HPDE6-E6E7 (cell line): Measurements from ENCODE around the gene TMEM207.
"Not testable (repeated sequence)": the region's sequence is repeated elsewhere in the genome, so short reads cannot be mapped to it uniquely, and the experiment has no call there.

Experiments used
- DNase-seq: peaks from one replicate; pipeline ENCODE4 v3.0.0; 2011; ENCODE audit warnings: missing footprints; ENCODE audit errors: extremely low spot score

TMEM207 gene

DNA sequence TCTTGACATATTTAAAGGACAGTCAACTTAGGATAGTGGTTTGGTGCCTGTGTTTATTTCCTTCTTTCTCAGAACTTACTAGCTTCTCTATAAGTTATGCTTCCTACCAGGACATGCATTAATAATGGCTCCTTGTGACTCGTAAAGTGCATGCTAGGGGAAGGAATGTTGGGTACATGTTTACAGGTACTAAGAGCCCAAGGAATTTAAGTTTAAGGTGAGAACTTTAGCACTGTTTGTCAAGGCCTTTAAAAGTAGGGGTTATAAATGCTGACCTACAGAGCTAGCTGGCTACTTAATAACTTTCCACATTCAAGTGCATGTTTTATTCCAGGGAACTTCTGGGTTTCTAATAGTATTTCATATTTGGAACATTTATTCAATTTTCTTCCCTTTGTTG is at the start of gene TMEM207:
TSS of gene TMEM207 (minus strand) at position 101 of the 400 bp plus-strand sequence. CDS start at position 9, 92 bp downstream.
- no peak for DNase-seq

DNA sequence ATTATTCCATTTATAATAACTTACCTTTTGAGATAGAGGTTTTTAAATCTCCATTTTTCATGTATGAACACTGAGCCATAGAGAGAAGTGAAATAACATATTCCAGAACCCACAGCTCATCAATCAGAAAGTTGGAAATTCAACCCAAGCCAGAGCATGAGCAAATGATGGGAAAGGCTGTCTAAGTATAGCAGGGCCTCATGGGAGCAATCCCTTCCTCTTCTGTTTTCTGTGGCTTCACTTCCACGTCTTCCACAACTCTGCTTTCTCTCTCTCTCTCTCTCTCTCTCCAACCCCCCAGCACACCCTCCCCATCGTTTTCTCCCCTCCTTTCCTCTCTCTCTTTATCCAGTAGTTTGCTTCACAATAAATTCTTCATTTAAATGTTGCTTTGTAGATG is 49.4 kb upstream of the TMEM207 start:
- DNase-seq, result no peak

DNA sequence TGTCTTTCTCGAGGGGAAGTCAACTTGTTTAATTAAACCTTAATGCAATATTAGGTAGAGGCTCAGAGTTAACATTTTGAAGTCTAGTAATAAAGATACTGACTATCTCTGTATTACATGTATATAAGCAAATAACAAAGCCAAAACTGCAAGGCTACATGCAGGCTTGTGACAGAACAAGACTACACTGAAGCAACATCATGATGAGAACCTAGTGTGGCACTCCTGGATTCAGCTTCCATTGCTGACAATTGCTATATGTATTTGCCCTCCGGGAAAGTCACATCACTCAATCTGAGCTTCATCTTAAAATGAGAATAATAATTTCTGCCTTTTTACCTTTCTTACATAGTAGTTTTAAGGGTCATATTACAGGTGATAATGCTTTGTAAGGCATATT is 48.6 kb upstream of the TMEM207 start:
- no peak for DNase-seq

DNA sequence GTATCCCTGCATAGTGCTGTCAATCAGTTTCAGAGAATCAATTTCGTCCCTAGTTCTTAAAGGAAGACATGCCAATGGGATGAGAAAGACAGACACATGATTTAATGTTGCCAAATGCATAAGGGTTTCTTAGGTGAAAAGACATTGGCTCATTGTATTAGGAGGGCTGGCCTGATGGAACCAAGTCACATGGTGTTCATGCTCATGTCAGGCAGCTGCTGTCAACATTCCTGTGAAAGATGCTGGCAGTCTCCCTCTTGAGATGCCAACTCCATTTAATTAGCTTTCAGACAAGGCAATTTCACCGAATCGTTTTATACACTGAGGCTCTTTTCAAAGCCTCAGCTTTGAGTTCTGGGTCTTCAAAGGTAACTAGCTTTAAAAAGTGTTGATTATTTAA is 48.1 kb upstream of the TMEM207 start:
- no peak for DNase-seq

DNA sequence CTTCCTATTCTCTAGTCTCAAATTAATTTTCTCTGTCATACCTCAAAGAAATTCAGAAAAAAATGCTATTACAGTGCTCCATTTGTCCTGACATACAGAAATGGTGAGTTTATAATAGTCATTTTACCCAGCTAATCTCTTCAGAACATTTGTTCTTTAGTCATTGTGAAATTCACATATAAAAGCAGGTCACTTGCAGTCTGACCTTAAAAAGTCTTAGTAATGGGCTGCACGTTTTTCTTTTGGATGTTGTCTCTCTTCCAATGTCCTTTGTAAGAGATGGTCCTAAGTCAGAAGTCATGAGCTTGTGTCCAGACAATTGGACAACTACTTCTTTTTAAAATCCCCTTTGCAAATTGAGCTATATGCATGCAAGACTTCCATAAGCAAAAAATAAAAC is 47.2 kb upstream of the TMEM207 start:
- DNase-seq, result no peak

DNA sequence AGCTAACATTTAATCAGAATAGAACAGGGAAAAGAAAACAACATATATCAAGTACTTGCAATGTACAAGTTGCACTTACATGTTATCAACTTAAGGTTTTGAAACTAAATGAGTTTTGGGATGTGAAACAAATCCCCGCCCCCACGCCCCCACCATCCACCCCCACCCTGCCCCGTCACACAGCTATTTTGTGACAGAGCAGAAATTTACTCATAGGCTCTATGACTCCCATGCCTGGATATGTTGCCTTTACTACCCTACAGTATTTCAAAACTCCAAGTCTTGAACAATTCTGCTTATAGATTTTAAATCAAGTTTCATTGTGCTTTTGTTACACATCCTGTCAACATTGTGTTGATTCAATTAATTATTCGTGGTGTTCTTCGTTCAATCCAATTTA is 46.1 kb upstream of the TMEM207 start:
- no peak for DNase-seq

DNA sequence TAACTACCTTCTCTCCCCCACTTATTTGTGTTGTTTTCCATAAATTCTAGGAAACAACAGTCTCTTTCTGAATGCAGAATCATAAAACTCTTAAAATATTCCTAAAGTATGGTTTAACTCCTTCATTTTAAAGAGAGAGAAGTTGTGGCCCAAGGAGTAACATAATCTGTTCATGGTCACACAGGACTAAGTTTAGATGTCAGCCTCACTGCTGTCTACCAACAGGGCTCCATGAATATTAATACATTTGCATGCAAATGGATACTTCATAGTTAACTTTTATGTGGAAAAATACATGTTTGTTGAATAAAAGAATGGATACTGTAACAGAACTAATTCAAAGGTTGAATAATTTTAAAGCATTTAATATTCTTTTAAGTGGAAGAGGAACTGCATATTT is 45.7 kb upstream of the TMEM207 start:
- DNase-seq, result no peak

DNA sequence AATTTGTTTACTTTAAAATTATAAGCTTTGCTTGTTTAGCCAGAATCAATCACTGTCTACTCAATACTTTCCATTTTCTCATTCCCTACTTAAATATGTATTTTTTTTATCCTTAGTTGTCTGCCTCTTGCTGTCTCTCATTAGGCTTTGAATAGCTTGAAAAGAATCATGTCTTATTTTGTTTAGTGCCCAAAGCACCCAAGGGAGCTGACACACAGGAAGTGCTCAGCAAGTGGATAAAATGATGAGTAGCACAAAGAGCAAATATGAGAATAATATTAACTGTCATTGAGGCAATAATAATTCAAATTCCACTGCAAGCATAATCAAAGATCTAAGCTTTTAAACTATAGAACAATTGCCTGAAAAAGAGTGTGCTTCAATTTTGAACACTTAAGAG is 45.2 kb upstream of the TMEM207 start:
- DNase-seq, result no peak

DNA sequence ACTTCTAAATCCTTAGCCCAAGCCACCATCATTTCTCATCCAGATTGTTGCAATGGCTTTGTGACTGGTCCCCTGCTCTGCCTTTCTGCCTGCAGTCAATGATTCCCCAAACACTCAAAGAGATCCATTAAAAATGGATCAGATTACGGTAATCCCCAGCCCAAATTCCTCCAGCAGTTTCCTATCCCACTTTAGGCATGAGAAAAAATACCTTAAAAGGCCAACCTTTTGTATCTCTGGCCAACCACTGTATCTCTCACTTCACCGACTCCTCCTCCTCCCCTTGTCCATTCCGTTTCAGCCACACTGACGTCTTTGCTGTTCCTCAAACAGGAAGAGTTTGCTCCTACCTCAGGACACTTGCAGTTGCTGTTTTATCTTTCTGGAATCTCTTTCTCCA is 43.3 kb upstream of the TMEM207 start:
- no peak for DNase-seq

DNA sequence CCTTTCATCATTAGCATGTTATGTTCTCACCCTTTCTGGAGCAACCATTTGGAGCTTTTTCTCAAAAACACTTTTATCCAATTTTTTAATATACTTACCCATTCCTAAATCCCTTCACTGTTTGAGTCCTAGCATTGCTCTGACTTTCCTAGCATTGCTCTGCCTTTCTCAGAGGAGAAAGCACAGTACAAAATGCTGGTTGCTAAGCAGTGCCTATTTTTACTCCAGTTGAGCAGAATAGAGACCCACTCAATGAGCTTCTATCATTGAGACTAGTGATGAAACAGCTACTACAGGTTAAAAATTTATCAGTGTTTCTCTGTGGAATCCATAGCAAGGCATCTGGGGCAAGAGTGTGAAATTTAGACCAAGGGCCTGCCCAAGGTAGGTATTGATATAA is 42.4 kb upstream of the TMEM207 start:
- no peak for DNase-seq

DNA sequence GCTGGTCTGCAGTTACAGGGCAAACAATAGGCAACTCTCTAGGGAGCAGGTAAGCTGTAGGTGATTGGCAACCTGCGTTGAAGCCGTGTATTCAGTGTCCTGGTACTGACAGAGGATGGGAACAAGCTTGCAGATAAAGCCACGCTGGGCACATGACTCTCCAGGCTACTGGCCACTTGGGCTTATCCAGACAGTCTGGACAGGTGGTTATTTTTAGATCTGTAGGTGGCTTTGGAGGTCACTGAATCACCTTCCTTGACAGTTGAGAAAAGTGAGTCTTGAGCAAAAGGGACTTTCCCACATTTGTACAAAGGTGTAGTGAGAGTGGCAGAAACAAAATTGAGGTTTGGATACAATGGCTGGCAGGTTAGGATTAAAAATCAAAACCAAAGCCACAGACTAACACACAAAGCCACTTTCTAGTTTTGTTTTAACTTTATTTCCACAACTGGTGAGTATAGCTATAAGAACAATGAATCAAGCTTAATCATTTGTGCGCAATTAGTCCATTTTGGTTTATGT is 41.9 kb upstream of the TMEM207 start:
- no peak for DNase-seq

DNA sequence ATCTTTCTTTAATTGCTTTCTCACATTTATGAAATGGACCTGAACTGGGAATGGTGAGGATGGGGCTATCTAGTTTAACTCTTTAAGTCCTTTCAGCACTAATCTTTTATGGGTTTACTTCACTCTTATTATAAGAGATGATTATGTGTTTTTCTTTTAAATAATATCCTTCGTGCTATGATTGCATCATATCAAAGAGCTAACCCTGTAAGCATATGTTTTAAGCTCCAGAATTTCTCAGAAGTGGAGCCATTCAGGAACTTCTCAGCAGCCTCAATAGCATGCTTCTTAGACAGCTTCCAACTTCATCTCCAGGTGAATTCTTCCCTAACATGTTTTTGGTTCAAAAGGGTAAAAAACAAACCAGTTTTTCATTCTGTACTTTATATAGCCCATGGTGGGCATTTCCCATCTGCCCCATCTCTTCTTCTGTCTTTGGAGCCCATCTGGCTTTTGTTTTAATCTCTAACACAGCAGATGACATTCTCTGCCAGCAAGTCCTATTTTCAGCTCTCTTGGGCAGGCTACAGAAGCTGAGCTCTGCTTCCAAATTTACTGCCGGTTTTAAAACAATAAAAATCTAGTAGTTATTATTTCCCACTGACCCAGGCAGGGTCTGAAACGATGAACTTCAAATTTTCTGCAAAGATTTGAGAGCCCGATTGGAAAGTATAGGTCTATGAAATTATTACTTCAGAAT is 37.4 kb upstream of the TMEM207 start:
- DNase-seq, result no peak

DNA sequence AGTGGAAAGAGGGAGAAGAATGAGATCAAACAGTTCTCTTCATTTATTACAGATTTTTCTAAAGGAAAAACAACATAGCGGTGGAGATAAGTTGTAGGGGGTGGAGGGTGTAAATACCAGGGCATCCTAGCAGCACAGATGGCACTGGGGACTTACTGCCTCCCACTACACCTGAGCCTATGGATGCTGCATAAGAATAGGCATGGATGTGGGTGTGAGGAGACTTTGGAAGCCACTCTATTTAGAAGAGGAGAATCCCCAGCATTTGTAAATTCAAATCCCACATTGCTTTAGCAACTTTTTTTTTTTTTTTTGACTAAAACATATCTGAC is 36.8 kb upstream of the TMEM207 start:
- DNase-seq, result no peak

DNA sequence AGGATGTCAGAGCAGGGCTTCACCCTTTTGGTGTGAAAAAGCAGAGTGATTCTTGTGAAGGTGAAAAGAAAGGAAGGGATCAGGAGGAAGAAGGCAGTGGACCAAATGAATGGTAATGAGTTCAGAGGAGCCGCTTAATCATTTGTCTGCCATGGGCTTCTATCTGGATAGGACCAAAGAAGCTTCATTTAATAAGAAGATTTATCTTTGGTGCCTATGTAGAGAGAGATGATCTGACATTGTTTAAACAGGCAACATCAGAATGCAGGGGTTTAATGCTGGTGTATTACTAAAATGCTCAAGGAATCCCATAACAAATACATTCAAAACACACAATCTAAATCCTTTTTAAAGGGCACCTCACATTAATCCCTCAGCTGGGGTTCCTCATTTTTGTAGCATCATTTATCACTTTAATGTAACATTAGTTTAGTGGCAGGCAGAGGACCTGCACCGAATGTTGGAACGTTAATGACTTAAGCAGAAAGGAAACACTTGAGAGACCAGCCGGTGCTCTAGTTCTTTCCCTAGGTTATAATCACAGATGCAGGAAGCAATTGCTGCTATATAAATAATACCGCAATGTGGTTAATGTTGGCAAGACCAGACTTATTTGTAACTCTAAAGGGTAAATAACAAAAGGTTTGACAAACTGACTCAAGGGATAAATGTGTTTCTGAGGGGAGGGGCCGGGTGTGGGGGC is 36.3 kb upstream of the TMEM207 start:
- DNase-seq, result peak; percentile 22

DNA sequence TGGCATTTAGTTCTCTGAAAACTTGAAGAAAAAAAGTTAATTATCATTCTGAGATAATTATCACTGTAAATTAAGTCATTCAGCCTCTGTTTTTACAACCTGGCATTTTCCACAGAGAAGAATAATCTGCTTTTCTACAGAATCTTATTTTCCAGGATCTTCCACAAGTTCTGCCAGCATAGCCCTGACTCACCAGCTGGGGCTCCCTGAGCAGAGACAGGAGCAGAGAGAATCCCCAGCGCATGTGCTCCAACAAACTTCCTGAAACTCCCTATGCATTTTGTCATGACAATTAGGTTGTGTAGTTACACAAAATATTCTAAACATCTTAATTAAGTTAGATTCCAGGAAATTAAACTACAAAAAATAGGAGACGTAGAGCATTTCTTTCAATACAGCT is 32.1 kb upstream of the TMEM207 start:
- DNase-seq, result no peak

DNA sequence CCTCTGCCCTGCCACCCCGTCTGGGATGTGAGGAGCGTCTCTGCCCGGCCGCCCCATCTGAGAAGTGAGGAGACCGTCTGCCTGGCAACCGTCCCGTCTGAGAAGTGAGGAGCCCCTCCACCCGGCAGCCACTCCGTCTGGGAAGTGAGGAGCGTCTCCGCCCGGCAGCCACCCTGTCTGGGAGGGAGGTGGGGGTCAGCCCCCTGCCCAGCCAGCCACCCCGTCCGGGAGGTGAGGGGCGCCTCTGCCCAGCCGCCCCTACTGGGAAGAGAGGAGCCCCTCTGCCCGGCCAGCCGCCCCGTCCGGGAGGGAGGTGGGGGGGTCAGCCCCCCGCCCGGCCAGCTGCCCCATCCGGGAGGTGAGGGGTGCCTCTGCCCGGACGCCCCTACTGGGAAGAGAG is 23.6 kb upstream of the TMEM207 start:
- not testable (repeated sequence) for DNase-seq

DNA sequence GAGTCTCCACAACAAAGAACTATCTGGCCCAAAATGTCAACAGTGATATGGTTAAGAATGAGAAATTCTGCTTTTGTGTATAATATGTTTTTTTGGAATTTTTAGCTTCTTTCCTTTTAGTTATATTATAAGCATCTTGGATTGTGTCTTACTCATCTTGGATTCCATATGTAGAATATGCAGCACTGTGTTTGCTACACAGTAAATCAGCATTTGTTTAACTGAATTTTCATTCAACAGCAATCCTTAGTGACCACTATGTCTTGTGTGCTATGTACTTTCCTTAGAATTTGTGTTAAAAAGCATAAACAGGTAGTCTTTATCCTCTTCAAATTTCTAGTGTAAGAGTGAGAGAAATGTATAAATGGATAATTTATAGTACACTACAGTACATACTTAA is 18.2 kb upstream of the TMEM207 start:
- no peak for DNase-seq

DNA sequence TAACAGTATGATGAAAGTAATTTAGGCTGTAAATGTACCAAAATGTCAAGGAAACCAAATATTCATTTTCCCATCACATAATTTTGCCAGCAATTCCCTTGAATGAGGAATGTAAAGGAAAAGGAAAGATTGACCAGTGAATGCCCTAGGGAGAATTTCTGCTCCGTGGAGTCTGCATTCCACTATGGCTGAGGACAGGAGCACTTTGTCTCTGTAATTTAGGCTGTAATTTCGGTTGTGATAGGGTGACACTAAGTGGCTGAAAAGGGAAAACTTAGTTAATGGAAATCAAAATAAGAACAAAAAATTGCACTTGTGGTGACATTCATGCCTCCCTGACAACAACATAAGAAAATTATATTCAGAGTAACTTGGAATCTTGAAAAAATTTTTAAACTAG is 8.3 kb upstream of the TMEM207 start:
- DNase-seq, result no peak

DNA sequence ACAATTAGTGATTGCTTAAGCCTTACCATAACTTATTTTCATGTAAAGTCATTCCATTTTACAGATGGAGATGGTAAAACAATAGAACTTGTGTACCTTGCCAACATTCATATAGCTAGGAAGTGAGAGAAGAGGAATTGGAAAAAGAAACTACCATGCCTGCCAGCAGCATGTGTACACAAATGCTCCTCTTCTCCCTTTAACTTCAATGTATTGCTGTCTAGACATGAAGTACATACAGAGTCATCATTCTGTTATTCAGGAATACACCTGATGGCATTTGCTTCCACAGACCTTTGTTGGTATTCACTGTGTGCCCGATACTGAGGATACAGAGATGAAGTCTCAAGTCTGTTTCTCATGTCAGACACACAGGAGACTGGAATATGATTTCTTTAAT is 7.1 kb upstream of the TMEM207 start:
- no peak for DNase-seq

DNA sequence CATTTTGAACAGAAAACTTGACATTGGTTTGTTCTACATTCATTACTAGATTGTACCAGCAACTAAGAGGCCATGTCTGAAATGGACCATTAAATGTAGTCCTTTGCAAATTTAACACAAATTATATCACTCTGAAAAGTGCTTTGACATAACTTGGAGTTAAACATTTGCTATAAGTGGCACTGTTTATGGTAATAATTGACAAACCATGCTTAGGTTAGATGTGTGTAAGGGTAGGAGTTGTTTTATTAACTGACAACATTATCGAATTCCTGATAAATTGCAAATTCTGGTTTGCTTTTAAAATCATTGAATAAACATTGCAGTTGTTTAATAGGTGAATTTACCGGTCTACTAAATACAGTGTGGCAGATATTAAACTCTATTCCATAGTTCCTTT is 6.1 kb upstream of the TMEM207 start:
- DNase-seq, result no peak

DNA sequence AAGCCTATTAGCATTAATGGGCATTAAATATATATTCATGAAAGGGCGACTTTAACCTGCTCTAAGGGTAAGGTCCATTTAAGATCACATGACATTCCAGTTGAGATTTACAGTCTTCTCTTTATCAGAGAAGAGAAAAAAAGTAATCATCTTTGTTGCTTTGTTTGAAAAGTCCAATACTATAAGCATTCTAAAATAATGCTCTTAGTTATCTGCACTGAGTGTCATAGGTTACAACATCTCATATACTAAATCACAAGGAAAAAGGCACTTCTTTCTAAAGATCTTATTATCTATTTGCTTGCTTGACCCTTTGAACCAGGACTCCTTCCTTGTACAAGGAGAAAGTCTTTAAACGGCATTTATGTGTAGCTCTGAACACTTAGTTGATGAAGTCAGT is 1.4 kb downstream of the TMEM207 start:
- no peak for DNase-seq

DNA sequence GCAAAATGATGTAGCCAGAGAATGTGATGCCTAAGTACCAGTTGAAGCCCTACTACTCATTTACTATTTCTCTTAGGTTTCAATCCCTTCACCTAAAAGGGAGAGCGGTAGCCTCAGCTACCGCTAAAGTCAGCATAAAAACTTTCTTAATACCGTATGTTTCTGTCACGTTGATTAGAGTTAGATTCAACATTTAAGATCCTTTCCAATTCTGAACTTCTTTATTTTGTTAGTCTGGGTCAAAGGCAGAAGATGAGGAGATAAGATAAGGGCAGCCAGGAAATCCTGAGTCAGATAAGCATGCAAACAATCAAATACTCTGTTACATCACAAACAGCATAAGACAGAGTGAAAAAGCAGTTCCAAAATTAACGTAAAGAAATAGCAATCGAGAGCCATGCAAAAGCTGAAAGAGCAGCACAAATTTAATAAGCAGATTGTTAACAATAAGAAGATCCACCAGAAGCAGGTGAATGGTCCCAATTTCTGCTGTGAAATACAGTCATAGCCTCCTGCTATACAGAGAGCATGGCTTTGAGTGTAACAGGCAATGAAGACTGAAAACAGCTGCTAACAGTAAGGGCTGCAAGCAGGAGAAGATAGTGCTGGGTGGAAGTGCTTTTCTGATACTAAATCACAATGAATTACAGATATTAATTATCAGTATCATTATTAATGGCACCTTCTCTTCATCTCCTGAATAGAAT is 3.0 kb downstream of the TMEM207 start:
- DNase-seq, result no peak

DNA sequence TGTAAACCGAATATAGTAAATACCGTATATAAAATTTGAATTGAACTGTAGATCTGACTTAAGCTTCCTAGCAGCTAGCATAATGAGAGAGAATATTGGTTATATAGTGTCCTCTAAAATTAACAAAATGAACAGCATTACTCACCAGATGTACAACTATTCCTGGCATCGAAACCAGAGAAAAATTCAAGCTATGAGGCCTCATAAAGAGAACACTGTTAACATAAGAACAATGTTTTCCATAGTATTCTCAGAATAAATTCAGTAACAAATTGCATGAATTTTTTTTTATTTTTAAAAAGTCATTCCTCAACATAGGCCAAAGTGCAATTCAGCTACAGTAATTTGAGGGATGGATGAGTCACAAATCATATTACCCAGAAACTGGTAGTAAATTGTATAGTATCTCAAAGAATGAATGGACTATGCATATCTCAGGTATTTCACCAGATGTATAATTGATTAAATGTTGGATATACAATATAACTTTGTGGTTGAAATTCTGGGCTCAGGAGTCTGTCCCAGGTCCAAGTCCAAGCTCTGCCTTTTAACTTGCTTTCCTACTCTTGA is 5.0 kb downstream of the TMEM207 start:
- no peak for DNase-seq
